Astrocyte of the spinal cord (primary cell): ENCODE results near the gene POLR1F.

Source experiments
- DNase-seq: peaks from one replicate; pipeline ENCODE4 v3.0.0; 2011; ENCODE audit warnings: low read depth, low spot score
- H3K4me3 ChIP-seq: 2 replicates; pipeline ENCODE4 v1.5.1; 2011; ENCODE audit warnings: low read depth, mild to moderate bottlenecking, low read length, moderate library complexity
- in situ Hi-C: cut with HindIII; loops from 2 replicates; pipeline ENCODE4 v1.10.0; 2017; ENCODE audit warnings: low sequenced_read_pairs
- TF ChIP-seq, protein P1 (sequence below): IDR thresholded peaks from 2 replicates; pipeline ENCODE4 v1.5.1; 2012; ENCODE audit warnings: low read depth, mild to moderate bottlenecking, low read length, inconsistent platforms

The POLR1F gene

DNA sequence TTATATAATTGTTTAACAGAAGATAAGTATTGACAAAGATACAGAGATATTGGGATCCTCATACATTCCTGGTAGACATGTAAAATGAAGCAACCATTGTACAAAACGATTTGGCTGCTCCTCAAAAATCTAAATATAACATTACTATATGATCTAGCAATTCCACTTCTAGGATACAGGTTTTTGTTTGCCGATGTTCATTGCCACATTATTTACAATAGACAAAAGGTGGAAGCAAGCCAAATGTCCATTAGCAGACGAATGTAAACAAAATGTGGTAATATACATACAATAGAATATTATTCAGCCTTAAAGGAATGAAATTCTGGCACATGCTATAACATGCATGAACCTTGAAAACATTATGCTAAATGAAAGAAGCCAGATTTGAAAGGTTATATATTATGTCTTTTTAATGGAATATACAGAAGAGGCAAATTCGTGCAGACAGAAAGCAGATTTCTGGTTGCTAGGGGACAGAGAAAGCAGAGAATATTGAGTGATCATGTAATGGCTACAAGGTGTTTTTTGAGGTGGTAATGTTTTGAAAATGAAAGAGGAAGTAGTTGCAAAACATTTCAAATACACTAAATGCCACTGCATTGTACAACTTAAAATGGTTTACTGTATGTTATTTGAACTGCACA is 44.9 kb downstream of the POLR1F start:
- H3K4me3 ChIP-seq: no peak overlapping the region
- DNase-seq: no peak
- TF ChIP-seq, protein P1, sequence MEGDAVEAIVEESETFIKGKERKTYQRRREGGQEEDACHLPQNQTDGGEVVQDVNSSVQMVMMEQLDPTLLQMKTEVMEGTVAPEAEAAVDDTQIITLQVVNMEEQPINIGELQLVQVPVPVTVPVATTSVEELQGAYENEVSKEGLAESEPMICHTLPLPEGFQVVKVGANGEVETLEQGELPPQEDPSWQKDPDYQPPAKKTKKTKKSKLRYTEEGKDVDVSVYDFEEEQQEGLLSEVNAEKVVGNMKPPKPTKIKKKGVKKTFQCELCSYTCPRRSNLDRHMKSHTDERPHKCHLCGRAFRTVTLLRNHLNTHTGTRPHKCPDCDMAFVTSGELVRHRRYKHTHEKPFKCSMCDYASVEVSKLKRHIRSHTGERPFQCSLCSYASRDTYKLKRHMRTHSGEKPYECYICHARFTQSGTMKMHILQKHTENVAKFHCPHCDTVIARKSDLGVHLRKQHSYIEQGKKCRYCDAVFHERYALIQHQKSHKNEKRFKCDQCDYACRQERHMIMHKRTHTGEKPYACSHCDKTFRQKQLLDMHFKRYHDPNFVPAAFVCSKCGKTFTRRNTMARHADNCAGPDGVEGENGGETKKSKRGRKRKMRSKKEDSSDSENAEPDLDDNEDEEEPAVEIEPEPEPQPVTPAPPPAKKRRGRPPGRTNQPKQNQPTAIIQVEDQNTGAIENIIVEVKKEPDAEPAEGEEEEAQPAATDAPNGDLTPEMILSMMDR: no peak
- in situ Hi-C loops: no loop called here

DNA sequence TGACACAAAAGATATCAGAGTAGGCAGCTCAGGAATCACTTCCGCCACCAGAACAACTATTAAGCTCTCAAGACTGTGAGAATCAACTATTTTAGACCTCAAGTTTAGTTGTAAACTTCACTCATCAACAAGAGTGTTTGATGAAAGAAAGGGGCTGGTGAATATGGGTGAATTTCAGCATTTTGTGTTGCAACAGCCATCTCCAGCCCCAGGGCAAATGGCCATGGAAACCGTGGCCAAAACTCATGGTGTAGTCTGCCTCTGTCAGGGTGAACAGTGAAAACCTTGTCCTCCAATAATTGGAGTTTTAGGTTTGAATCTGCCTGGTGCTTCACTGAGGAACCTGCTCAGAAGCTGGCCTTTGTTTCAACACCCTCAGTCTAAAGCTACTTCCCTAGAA is 60.0 kb downstream of the POLR1F start:
- in situ Hi-C loops: no loop called here

More for the DNA sequence above, 60.0 kb downstream of the POLR1F start:
- DNase-seq: no peak
- TF ChIP-seq, protein P1: no peak
- no peak overlapping the region for H3K4me3 ChIP-seq
